ENCODE data around the gene HOXA11. TPM values are rescaled to one million over a fixed set of nuclear protein-coding genes. Genes with fewer than 3 reads are reported as not detected.

The HOXA11 gene
- total RNA-seq, 1 experiment from 2014 or later, result not detected

- H3T11ph ChIP-seq (ENCODE audit: low read length), result no peak overlapping the region
- WGBS (ENCODE audit: extremely low coverage, insufficient read length, low lambda C conversion rate), result no CpG with 5 or more reads among the region's 3 CpGs
- H3K18ac ChIP-seq (ENCODE audit: insufficient read length, low read depth, low read length), result no peak overlapping the region
- Mint-ChIP-seq H3K4me1 (peaks cover 15 to 19% of the 10 kb centered on the region in 2 experiments), H3K36me3 (ENCODE audit: insufficient read depth in 1 of 3, low read depth in 3 of 3) (peaks cover 0 to 2% (median 0%) of the 10 kb centered on the region in 3 experiments; a peak in 2 of 7 replicates), H3K27ac (no peak overlapping the region), H3K4me3 (no peak overlapping the region), H3K9me3 (peaks cover 0 to 7% of the 10 kb centered on the region in 2 experiments; a peak in 1 of 5 replicates), H3K27me3 (ENCODE audit: low read depth) (peaks cover 98% of the 10 kb centered on the region)
- no peak overlapping the region for H3K9ac ChIP-seq (ENCODE audit: extremely low read depth, insufficient read length, low read length)
- no peak overlapping the region for H3K27ac ChIP-seq (ENCODE audit: insufficient read length, low read depth, low read length)
- peaks cover 73% of the 10 kb centered on the region for H3K27me3 ChIP-seq (ENCODE audit: insufficient read depth, low read length)
- no peak overlapping the region for H3K14ac ChIP-seq (ENCODE audit: insufficient read depth, low read length)
- TF ChIP-seq CTCF (conservative IDR thresholded peaks at IDR 0.05), result no peak
- no peak for DNase-seq
- no peaks in the 10 kb centered on the region for H3K9me3 ChIP-seq (ENCODE audit: control insufficient read depth, low read depth, low read length)
- H2BK15ac ChIP-seq (ENCODE audit: low read depth, low read length), result no peak overlapping the region
- no peak overlapping the region for H2BK5ac ChIP-seq (ENCODE audit: insufficient read length, low read length)
- H3K79me1 ChIP-seq (ENCODE audit: insufficient read depth, low read depth, low read length, poor library complexity, severe bottlenecking), result no peaks in the 10 kb centered on the region
- H3K23me2 ChIP-seq (ENCODE audit: insufficient read length, low read depth, low read length, poor library complexity, severe bottlenecking), result peaks cover 3% of the 10 kb centered on the region
- no peak overlapping the region for H2AFZ ChIP-seq (ENCODE audit: low read length)
- H4K91ac ChIP-seq (ENCODE audit: insufficient read length, low read depth, low read length), result no peak overlapping the region
- no peaks in the 10 kb centered on the region for H3K79me2 ChIP-seq (ENCODE audit: insufficient read depth, low read length)
- H2BK12ac ChIP-seq (ENCODE audit: insufficient read length, low read depth, low read length), result no peak overlapping the region
- H4K20me1 ChIP-seq (ENCODE audit: control insufficient read depth, insufficient read depth, insufficient read length), result no peaks in the 10 kb centered on the region
- H2BK120ac ChIP-seq (ENCODE audit: low read depth, low read length, poor library complexity, severe bottlenecking), result no peak overlapping the region
- H2BK20ac ChIP-seq (ENCODE audit: low read depth, low read length, poor library complexity, severe bottlenecking), result no peak overlapping the region
- no peak overlapping the region for H3K23ac ChIP-seq (ENCODE audit: insufficient read length, low read depth, low read length)
- H3K4me2 ChIP-seq (ENCODE audit: insufficient read depth, insufficient read length, low read length), result no peak overlapping the region
- H4K5ac ChIP-seq (ENCODE audit: insufficient read length, low read depth, low read length), result no peak overlapping the region
- H3K4ac ChIP-seq (ENCODE audit: low read depth, low read length), result no peak overlapping the region
- H4K8ac ChIP-seq (replicated peaks; ENCODE audit: insufficient read length, low read depth, low read length), result no peak overlapping the region
- no peaks in the 10 kb centered on the region; the same call in none of the 2 replicates for H3K4me1 ChIP-seq (ENCODE audit: insufficient read depth, low read length)
- H2AK5ac ChIP-seq (ENCODE audit: insufficient read length, low read length), result no peak overlapping the region
- no peak overlapping the region for H3K56ac ChIP-seq (ENCODE audit: insufficient read length, low read depth, low read length)
These were observed 36.3 kb upstream of the HOXA11 start for GRCh38 chr7:27221201-27221797.

Measured in H9 (cell line).